Muscle of leg (tissue), 11 donors: ENCODE data around the gene ACSF2. TPM values are rescaled to one million over a fixed set of nuclear protein-coding genes. Genes with fewer than 3 reads are reported as not detected.

ENCODE experiments used
- DNase-seq: peaks from one replicate; pipeline ENCODE4 v3.0.0; 2013
- H3K27ac ChIP-seq: one replicate; pipeline ENCODE4 v1.5.1; 2013; ENCODE audit warnings: mild to moderate bottlenecking, low read length, control low read depth
- H3K27me3 ChIP-seq: one replicate; pipeline ENCODE4 v1.6.1; 2013; ENCODE audit warnings: low read length; ENCODE audit not compliant: control insufficient read depth, insufficient read depth
- H3K36me3 ChIP-seq: one replicate; pipeline ENCODE4 v1.6.1; 2013; ENCODE audit warnings: low read length; ENCODE audit not compliant: control insufficient read depth, insufficient read depth
- H3K4me1 ChIP-seq: one replicate; pipeline ENCODE4 v1.6.1; 2013; ENCODE audit warnings: low read length; ENCODE audit not compliant: control insufficient read depth, insufficient read depth
- H3K4me3 ChIP-seq: one replicate; pipeline ENCODE4 v1.5.1; 2013; ENCODE audit warnings: low read length, control low read depth
- H3K9me3 ChIP-seq: replicated peaks from 2 replicates; pipeline ENCODE4 v1.6.1; 2013; ENCODE audit warnings: low read depth, low read length; ENCODE audit not compliant: control insufficient read depth
- WGBS: methylation state at CpG from one replicate; pipeline ENCODE4 v1.1.5; 2013; ENCODE audit warnings: missing lambda C conversion rate; ENCODE audit not compliant: insufficient coverage; 5-methylcytosine and 5-hydroxymethylcytosine counted together
- polyA plus RNA-seq, 8 donors: library from polyadenylated mRNA; unstranded; fragments of 120-200 nt; gene quantifications; one replicate each; pipeline versions ENCODE4 v1.2.1 to v1.2.3, GENCODE V29; 2013; ENCODE audit warnings: inconsistent platforms in 1 of 8, low replicate concordance in 1 of 8; ENCODE audit not compliant: insufficient read length in 8 of 8, insufficient read depth in 1 of 8
- total RNA-seq: library from RNA; stranded (reverse); fragments of 120-200 nt; gene quantifications from one replicate; pipeline ENCODE4 v1.2.4, GENCODE V29; 2013

ACSF2 gene
- total and polyA plus RNA-seq, 9 donors: 60.4 to 81.6 (median 65.8) TPM

GRCh38 chr17:50522766-50523165 lies 96.7 kb downstream of the ACSF2 start:
- H3K4me3 ChIP-seq: no peak overlapping the region
- no peak overlapping the region for H3K27ac ChIP-seq
- H3K27me3 ChIP-seq: no peaks in the 10 kb centered on the region
- H3K9me3 ChIP-seq: no peaks in the 10 kb centered on the region
- DNase-seq: no peak
- H3K36me3 ChIP-seq: no peaks in the 10 kb centered on the region
- 88% methylated on average over 9 of the region's 10 CpGs for WGBS
- H3K4me1 ChIP-seq: peaks cover 15% of the 10 kb centered on the region

- no peaks in the 10 kb centered on the region for H3K36me3 ChIP-seq
- WGBS: 50% methylated on average over 2 of the region's 2 CpGs
- H3K27ac ChIP-seq: no peak overlapping the region
These were observed 97.2 kb downstream of the ACSF2 start for GRCh38 chr17:50523208-50523607.

More at GRCh38 chr17:50523208-50523607, 97.2 kb downstream of the ACSF2 start:
- H3K9me3 ChIP-seq: no peaks in the 10 kb centered on the region
- DNase-seq: no peak
- no peak overlapping the region for H3K4me3 ChIP-seq
- peaks cover 17% of the 10 kb centered on the region for H3K4me1 ChIP-seq
- H3K27me3 ChIP-seq: no peaks in the 10 kb centered on the region

Other genes starting within 250 kb of the ACSF2 start
- gene COL1A1, start 224.6 kb upstream of the ACSF2 start, total RNA-seq: 4,027 TPM
- 1,000 to 10,000 TPM; 2,579 to 9,345 (median 5,633) TPM for gene COL1A1, start 224.6 kb upstream of the ACSF2 start, polyA plus RNA-seq
- gene TMEM92, start 151.8 kb upstream of the ACSF2 start, total RNA-seq: 0.35 TPM
- 1 to 10 TPM in 7 of 8 donors, under 1 TPM in 1; 0.78 to 3.6 (median 1.4) TPM for gene TMEM92, start 151.8 kb upstream of the ACSF2 start, polyA plus RNA-seq
- 25.3 TPM for gene XYLT2, start 80.1 kb upstream of the ACSF2 start, total RNA-seq
- 10 to 100 TPM; 16.7 to 26.7 (median 22.5) TPM for gene XYLT2, start 80.1 kb upstream of the ACSF2 start, polyA plus RNA-seq
- 81.5 TPM for gene MRPL27, start 53.0 kb upstream of the ACSF2 start, total RNA-seq
- 10 to 100 TPM; 52.4 to 67.0 (median 60.5) TPM for gene MRPL27, start 53.0 kb upstream of the ACSF2 start, polyA plus RNA-seq
- 4.3 TPM for gene EME1, start 53.0 kb upstream of the ACSF2 start, total RNA-seq
- 1 to 10 TPM; 4.9 to 7.7 (median 5.4) TPM for gene EME1, start 53.0 kb upstream of the ACSF2 start, polyA plus RNA-seq
- gene LRRC59, start 28.7 kb upstream of the ACSF2 start, total RNA-seq: 41.7 TPM
- gene LRRC59, start 28.7 kb upstream of the ACSF2 start, polyA plus RNA-seq: 10 to 100 TPM; 48.4 to 84.2 (median 60.3) TPM
- gene CHAD, start 42.7 kb downstream of the ACSF2 start, total RNA-seq: 2.4 TPM
- 10 to 100 TPM in 1 of 8 donors, 1 to 10 TPM in 7; 4.4 to 13.5 (median 5.3) TPM for gene CHAD, start 42.7 kb downstream of the ACSF2 start, polyA plus RNA-seq
- 23.9 TPM for gene RSAD1, start 52.6 kb downstream of the ACSF2 start, total RNA-seq
- gene RSAD1, start 52.6 kb downstream of the ACSF2 start, polyA plus RNA-seq: 10 to 100 TPM; 29.6 to 42.0 (median 36.0) TPM
- gene MYCBPAP, start 82.2 kb downstream of the ACSF2 start, total RNA-seq: 0.66 TPM
- 1 to 10 TPM in 3 of 8 donors, under 1 TPM in 5; 0.67 to 2.3 (median 0.88) TPM for gene MYCBPAP, start 82.2 kb downstream of the ACSF2 start, polyA plus RNA-seq
- 0.18 TPM for gene EPN3, start 106.5 kb downstream of the ACSF2 start, total RNA-seq
- gene EPN3, start 106.5 kb downstream of the ACSF2 start, polyA plus RNA-seq: 1 to 10 TPM in 5 of 8 donors, under 1 TPM in 3; 0.67 to 3.0 (median 1.1) TPM
- gene SPATA20, start 121.0 kb downstream of the ACSF2 start, total RNA-seq: 27.1 TPM
- 10 to 100 TPM; 24.4 to 37.6 (median 33.3) TPM for gene SPATA20, start 121.0 kb downstream of the ACSF2 start, polyA plus RNA-seq
- 5.9 TPM for gene CACNA1G, start 134.5 kb downstream of the ACSF2 start, total RNA-seq
- 10 to 100 TPM in 2 of 8 donors, 1 to 10 TPM in 6; 4.6 to 16.3 (median 8.3) TPM for gene CACNA1G, start 134.5 kb downstream of the ACSF2 start, polyA plus RNA-seq
- gene ABCC3, start 208.7 kb downstream of the ACSF2 start, total RNA-seq: 0.27 TPM
- 1 to 10 TPM in 3 of 8 donors, under 1 TPM in 5; 0.24 to 8.0 (median 0.44) TPM for gene ABCC3, start 208.7 kb downstream of the ACSF2 start, polyA plus RNA-seq